Measurements from ENCODE around the gene MRPL30. TPM values are rescaled to one million over a fixed set of nuclear protein-coding genes. Genes with fewer than 3 reads are reported as not detected.
"Not testable (repeated sequence)": the region's sequence is repeated elsewhere in the genome, so short reads cannot be mapped to it uniquely, and the experiment has no call there.

MRPL30 gene
- total and polyA plus RNA-seq, 12 donors: 16.8 to 51.5 (median 30.5) TPM

DNA sequence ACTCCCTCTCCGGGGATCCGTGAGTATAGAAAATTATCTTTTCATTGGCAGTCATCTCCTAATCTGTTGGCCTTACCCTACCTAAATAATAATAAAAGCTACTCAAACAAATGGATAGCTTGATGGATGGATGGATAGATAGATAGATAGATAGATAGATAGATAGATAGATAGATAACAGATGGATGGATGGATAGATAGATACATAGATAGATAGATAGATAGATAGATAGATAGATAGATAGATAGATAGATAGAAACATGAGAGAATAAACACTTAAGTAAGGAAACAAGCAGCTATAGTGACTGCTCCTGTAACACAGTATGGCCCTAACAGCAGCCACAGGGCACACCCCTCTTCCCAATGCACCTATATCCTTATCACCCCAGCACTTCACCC, 35.1 kb downstream of the MRPL30 start:
- no peaks in the 10 kb centered on the region for H3K4me1 ChIP-seq (replicated peaks in 1 of 2)
- no peak overlapping the region for H3K4me3 ChIP-seq
- H3K27ac ChIP-seq: no peak overlapping the region
- whole genome bisulfite sequencing, 4 donors: 93 to 100% (median 97%) methylated on average over 2 of the region's 2 CpGs
- DNase-seq: no peak
- no peaks in the 10 kb centered on the region for H3K27me3 ChIP-seq
- H3K9me3 ChIP-seq (replicated peaks in 1 of 3): no peaks in the 10 kb centered on the region
- intact Hi-C loops (cut with DNase I): no loop called here
- no peak for TF ChIP-seq POLR2A (IDR thresholded peaks at IDR 0.05)
- TF ChIP-seq, protein P1, sequence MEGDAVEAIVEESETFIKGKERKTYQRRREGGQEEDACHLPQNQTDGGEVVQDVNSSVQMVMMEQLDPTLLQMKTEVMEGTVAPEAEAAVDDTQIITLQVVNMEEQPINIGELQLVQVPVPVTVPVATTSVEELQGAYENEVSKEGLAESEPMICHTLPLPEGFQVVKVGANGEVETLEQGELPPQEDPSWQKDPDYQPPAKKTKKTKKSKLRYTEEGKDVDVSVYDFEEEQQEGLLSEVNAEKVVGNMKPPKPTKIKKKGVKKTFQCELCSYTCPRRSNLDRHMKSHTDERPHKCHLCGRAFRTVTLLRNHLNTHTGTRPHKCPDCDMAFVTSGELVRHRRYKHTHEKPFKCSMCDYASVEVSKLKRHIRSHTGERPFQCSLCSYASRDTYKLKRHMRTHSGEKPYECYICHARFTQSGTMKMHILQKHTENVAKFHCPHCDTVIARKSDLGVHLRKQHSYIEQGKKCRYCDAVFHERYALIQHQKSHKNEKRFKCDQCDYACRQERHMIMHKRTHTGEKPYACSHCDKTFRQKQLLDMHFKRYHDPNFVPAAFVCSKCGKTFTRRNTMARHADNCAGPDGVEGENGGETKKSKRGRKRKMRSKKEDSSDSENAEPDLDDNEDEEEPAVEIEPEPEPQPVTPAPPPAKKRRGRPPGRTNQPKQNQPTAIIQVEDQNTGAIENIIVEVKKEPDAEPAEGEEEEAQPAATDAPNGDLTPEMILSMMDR (IDR thresholded peaks at IDR 0.05): no peak
- H3K36me3 ChIP-seq (replicated peaks in 1 of 2): no peaks in the 10 kb centered on the region

DNA sequence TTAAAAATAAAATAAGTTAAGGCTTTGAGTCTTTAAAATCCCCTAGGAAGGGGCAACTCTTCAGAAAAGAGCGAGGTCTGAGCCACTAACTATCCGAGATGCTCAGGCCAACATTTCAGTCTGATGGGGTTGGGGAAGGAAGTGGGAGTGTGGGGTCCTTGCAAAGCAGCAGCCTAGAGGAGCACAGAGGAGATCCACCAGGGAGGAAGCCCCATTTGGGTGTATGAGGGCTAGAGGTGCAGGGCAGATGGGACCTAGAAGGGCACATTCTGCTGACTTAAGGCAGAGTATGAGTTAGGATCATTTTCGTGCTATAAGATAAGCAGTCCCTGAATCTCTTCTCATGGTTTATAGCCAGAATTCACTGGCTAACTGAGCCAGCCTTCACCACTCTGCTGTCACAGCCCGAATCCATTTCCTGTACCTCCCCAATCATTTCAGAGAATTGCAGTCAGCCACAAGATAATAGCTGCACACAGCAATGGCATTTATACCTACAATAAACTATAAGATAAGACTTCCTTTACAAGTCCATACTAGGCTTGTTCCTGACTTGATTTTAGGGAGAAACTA, 37.0 kb downstream of the MRPL30 start:
- DNase-seq: no peak
- no peaks in the 10 kb centered on the region for H3K36me3 ChIP-seq (replicated peaks in 1 of 2)
- intact Hi-C loops (cut with DNase I): no loop called here
- H3K9me3 ChIP-seq (replicated peaks in 1 of 3): no peaks in the 10 kb centered on the region
- H3K4me3 ChIP-seq: no peak overlapping the region
- H3K27me3 ChIP-seq: no peaks in the 10 kb centered on the region
- 85 to 87% (median 85%) methylated on average over 4 of the region's 4 CpGs for WGBS, 4 donors
- H3K27ac ChIP-seq: no peak overlapping the region
- H3K4me1 ChIP-seq (replicated peaks in 1 of 2): no peaks in the 10 kb centered on the region
- no peak for TF ChIP-seq POLR2A (IDR thresholded peaks at IDR 0.05)
- TF ChIP-seq, protein P1 (IDR thresholded peaks at IDR 0.05): no peak

DNA sequence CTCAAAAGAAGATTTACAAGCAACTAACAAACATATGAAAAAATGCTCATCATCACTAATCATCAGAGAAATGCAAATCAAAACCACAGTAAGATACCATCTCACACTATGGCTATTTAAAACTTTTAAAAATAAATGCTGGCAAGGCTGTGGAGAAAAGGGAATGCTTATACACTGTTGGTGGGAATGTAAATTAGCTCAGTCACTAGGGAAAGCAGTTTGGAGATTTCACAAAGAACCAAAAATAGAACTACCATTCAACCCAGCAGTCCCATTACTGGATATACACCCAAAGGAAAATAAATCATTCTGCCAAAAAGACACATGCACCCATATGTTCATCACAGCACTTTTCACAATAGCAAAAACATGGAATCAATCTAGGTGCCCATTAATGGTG, 52.2 kb downstream of the MRPL30 start:
- H3K4me3 ChIP-seq; intact Hi-C loops (cut with DNase I); H3K36me3 ChIP-seq (replicated peaks in 1 of 2); DNase-seq; H3K4me1 ChIP-seq (replicated peaks in 1 of 2); H3K9me3 ChIP-seq (replicated peaks in 1 of 3); H3K27ac ChIP-seq; H3K27me3 ChIP-seq: not testable (repeated sequence)

DNA sequence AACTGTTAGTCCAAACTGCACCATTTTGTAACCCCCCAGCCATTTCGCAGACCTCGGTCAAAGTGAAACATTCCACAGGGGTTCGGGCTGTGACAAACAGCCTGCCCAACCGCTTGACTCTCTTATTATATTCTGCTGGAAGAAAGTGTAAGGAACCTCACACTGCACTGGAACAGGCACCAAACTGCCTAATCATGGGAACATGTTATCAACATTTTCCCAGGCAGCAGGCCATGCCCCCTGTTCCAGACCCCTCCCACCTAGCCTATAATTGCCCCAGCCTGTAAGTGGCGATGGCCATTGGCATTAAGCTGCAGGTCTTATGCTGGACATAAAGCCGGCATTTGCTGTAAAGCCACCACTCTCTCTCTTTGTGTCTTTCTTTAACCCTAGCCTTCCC, 57.6 kb downstream of the MRPL30 start:
- no peaks in the 10 kb centered on the region for H3K36me3 ChIP-seq (replicated peaks in 1 of 2)
- H3K4me1 ChIP-seq (replicated peaks in 1 of 2): no peaks in the 10 kb centered on the region
- H3K27ac ChIP-seq: no peak overlapping the region
- intact Hi-C loops (cut with DNase I): no loop called here
- H3K9me3 ChIP-seq (replicated peaks in 1 of 3): no peaks in the 10 kb centered on the region
- WGBS, 4 donors: 91 to 95% (median 92%) methylated on average over 6 of the region's 6 CpGs
- no peak for DNase-seq
- no peak for TF ChIP-seq POLR2A (IDR thresholded peaks at IDR 0.05)
- TF ChIP-seq, protein P1 (IDR thresholded peaks at IDR 0.05): no peak
- no peaks in the 10 kb centered on the region for H3K27me3 ChIP-seq
- no peak overlapping the region for H3K4me3 ChIP-seq

- DNase-seq: no peak
- Histone ChIP-seq H3K4me1 (replicated peaks in 1 of 2) (no peaks in the 10 kb centered on the region), H3K4me3 (no peak overlapping the region), H3K27ac (no peak overlapping the region), H3K9me3 (replicated peaks in 1 of 3) (no peaks in the 10 kb centered on the region), H3K36me3 (replicated peaks in 1 of 2) (no peaks in the 10 kb centered on the region), H3K27me3 (no peaks in the 10 kb centered on the region)
- no peak for TF ChIP-seq POLR2A (IDR thresholded peaks at IDR 0.05)
- TF ChIP-seq, protein P1 (IDR thresholded peaks at IDR 0.05): no peak
- intact Hi-C loops (cut with DNase I): no loop called here
- 87 to 98% (median 92%) methylated on average over 4 to 6 of the region's 6 CpGs for WGBS, 4 donors
These were observed 59.4 kb downstream of the MRPL30 start for GRCh38 chr2:99240431-99240830.

Data from adrenal gland (tissue), 12 donors.